Measurements from ENCODE around the gene CDC16. TPM values are rescaled to one million over a fixed set of nuclear protein-coding genes. Genes with fewer than 3 reads are reported as not detected.
A peak's percentile ranks its signal among the peaks of the same experiment; 100 is the strongest.

Gene CDC16
- total and polyA plus RNA-seq, 2 of the 13 experiments (the other 11 are each of a cell fraction or from before 2014, with no cell fraction given) = 24.2 to 60.9 TPM

DNA sequence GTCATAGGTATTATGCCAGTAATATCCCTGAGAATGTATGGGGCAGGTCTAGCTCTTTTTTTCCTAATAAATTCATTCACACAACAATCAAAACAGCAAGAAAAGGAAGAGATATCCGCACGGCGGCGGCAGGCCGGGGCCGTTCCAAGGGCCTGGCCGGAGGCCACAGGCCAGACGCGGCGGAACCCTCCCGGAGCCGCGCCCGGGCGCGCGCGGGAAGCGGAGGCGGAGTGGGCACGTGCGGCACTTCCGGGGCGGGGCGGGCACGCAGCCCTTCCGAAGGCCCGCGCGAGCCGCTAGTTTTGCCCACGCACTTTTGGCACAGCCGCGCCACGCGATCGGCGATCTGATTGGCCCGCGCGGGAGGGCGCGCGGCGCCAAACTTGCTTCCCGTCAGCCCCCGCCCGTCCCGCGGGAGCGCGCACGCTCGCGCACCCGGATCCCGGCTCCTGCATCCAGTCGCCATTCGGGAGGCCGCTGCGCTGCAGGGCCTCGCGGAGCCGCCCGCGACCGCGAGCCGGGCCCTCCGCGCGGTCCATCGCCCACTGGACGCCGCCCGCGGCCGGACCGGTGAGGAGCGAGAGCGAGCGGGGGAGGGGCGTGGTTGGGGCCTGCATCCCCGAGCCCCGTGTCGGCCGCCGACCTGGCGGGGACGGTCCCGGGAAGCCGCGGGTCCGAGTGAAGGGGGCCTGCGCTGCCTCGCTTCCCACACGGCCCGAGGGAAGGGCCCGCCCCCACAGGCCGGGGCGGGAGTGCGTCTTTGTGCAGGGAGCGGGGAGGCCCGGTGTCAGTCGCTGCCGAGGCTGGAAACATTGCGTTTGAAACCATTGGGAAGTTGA is 79.6 kb downstream of the CDC16 start, which contains the start of gene CHAMP1 (continued):
- TF ChIP-seq, protein P1, sequence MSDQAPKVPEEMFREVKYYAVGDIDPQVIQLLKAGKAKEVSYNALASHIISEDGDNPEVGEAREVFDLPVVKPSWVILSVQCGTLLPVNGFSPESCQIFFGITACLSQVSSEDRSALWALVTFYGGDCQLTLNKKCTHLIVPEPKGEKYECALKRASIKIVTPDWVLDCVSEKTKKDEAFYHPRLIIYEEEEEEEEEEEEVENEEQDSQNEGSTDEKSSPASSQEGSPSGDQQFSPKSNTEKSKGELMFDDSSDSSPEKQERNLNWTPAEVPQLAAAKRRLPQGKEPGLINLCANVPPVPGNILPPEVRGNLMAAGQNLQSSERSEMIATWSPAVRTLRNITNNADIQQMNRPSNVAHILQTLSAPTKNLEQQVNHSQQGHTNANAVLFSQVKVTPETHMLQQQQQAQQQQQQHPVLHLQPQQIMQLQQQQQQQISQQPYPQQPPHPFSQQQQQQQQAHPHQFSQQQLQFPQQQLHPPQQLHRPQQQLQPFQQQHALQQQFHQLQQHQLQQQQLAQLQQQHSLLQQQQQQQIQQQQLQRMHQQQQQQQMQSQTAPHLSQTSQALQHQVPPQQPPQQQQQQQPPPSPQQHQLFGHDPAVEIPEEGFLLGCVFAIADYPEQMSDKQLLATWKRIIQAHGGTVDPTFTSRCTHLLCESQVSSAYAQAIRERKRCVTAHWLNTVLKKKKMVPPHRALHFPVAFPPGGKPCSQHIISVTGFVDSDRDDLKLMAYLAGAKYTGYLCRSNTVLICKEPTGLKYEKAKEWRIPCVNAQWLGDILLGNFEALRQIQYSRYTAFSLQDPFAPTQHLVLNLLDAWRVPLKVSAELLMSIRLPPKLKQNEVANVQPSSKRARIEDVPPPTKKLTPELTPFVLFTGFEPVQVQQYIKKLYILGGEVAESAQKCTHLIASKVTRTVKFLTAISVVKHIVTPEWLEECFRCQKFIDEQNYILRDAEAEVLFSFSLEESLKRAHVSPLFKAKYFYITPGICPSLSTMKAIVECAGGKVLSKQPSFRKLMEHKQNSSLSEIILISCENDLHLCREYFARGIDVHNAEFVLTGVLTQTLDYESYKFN (CRISPR knock-in tag; conservative IDR thresholded peaks at IDR 0.05) = no peak
- TF ChIP-seq ZNF746 (CRISPR knock-in tag; IDR thresholded peaks at IDR 0.05) (no peak; the same call in 1 of the 2 replicates), ZNF180 (CRISPR knock-in tag; IDR thresholded peaks at IDR 0.05; ENCODE audit: borderline replicate concordance, low read depth) (no peak), MLLT10 (CRISPR knock-in tag; IDR thresholded peaks at IDR 0.05) (no peak), REL (CRISPR knock-in tag; conservative IDR thresholded peaks at IDR 0.05) (peak; percentile 97; the same call in 1 of the 2 replicates), ZZZ3 (CRISPR knock-in tag; IDR thresholded peaks at IDR 0.05; ENCODE audit: borderline replicate concordance) (no peak; the same call in 1 of the 2 replicates), HOXA5 (CRISPR knock-in tag; IDR thresholded peaks at IDR 0.05) (0 out of 2 replicates have a peak, but pooled peaks have one; percentile 44), PAX8 (CRISPR knock-in tag; IDR thresholded peaks at IDR 0.05; ENCODE audit: borderline replicate concordance) (peak; percentile 80; the same call in 1 of the 2 replicates), ZNF10 (CRISPR knock-in tag; IDR thresholded peaks at IDR 0.05; ENCODE audit: borderline replicate concordance, low read depth) (no peak), NPAS2 (CRISPR knock-in tag; IDR thresholded peaks at IDR 0.05; ENCODE audit: borderline replicate concordance) (no peak), U2AF2 (IDR thresholded peaks at IDR 0.05; ENCODE audit: low read depth, low read length) (no peak), ZNF564 (CRISPR knock-in tag; IDR thresholded peaks at IDR 0.05) (peak; percentile 70; the same call in 1 of the 2 replicates), KLF16 (CRISPR knock-in tag; IDR thresholded peaks at IDR 0.05) (peak in 1 of 2 experiments; percentile 58; a peak in 1 of 4 replicates), PHF5A (CRISPR knock-in tag; IDR thresholded peaks at IDR 0.05; ENCODE audit: low read depth, unreplicated experiment) (no peak), ZNF225 (CRISPR knock-in tag; IDR thresholded peaks at IDR 0.05) (no peak; the same call in 1 of the 2 replicates), ZNF572 (CRISPR knock-in tag; IDR thresholded peaks at IDR 0.05) (no peak), FOXC1 (CRISPR knock-in tag; IDR thresholded peaks at IDR 0.05; ENCODE audit: borderline replicate concordance) (no peak)
- TF ChIP-seq, protein P2, sequence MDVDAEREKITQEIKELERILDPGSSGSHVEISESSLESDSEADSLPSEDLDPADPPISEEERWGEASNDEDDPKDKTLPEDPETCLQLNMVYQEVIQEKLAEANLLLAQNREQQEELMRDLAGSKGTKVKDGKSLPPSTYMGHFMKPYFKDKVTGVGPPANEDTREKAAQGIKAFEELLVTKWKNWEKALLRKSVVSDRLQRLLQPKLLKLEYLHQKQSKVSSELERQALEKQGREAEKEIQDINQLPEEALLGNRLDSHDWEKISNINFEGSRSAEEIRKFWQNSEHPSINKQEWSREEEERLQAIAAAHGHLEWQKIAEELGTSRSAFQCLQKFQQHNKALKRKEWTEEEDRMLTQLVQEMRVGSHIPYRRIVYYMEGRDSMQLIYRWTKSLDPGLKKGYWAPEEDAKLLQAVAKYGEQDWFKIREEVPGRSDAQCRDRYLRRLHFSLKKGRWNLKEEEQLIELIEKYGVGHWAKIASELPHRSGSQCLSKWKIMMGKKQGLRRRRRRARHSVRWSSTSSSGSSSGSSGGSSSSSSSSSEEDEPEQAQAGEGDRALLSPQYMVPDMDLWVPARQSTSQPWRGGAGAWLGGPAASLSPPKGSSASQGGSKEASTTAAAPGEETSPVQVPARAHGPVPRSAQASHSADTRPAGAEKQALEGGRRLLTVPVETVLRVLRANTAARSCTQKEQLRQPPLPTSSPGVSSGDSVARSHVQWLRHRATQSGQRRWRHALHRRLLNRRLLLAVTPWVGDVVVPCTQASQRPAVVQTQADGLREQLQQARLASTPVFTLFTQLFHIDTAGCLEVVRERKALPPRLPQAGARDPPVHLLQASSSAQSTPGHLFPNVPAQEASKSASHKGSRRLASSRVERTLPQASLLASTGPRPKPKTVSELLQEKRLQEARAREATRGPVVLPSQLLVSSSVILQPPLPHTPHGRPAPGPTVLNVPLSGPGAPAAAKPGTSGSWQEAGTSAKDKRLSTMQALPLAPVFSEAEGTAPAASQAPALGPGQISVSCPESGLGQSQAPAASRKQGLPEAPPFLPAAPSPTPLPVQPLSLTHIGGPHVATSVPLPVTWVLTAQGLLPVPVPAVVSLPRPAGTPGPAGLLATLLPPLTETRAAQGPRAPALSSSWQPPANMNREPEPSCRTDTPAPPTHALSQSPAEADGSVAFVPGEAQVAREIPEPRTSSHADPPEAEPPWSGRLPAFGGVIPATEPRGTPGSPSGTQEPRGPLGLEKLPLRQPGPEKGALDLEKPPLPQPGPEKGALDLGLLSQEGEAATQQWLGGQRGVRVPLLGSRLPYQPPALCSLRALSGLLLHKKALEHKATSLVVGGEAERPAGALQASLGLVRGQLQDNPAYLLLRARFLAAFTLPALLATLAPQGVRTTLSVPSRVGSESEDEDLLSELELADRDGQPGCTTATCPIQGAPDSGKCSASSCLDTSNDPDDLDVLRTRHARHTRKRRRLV (CRISPR knock-in tag; IDR thresholded peaks at IDR 0.05) = no peak
- TF ChIP-seq, protein P3, sequence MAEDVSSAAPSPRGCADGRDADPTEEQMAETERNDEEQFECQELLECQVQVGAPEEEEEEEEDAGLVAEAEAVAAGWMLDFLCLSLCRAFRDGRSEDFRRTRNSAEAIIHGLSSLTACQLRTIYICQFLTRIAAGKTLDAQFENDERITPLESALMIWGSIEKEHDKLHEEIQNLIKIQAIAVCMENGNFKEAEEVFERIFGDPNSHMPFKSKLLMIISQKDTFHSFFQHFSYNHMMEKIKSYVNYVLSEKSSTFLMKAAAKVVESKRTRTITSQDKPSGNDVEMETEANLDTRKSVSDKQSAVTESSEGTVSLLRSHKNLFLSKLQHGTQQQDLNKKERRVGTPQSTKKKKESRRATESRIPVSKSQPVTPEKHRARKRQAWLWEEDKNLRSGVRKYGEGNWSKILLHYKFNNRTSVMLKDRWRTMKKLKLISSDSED (CRISPR knock-in tag; IDR thresholded peaks at IDR 0.05) = peak; percentile 64; the same call in 1 of the 2 replicates
